HG03039 (cell line): ENCODE measurements around the gene MAEA.

Source experiments
- ATAC-seq: cut with Tn5 transposase; IDR thresholded peaks from one replicate; pipeline ENCODE4 v1.9.1; 2021; ENCODE audit warnings: mild to moderate bottlenecking, moderate library complexity; ENCODE audit not compliant: unreplicated experiment

The MAEA gene

DNA sequence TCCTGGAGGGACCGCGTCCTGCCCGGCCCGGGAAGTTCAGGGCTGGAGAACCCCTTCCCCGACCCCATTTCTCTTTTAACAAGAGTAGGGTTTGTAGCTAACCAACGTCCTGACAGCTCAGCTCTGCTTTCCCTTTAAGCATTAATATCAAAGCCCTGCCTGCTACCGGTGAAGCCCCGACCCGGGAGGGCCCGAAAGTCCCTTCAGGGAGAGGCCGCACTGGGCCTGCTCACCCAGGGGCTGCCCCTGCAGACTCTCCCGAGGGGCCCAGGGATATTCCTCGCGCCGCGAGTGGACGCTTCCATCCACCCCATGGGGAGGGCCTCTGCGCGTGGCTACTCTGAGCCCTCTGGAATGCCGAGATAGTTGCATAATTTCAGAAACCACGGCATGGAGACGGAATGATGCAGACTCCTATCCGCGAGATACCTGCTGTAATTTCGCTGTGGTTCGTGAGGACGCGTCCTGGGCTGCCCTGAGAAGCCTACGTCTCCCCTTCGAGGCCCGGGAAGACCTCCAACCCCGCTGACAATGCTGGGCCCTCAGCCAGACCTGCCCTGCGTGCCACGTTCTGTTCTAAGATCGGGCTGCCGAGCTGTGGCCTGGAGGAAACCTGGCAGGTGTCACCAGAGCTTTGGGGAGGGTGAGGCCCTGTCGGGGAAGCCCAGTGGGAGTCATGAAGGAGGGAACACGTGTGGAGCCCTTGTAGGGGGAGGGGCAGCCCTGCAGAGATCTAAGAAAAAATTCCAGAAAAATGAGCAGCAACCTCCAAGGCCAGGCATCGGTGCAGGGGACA is 39.8 kb upstream of the MAEA start:
- ATAC-seq = no peak

- ATAC-seq = no peak
These were observed 39.2 kb upstream of the MAEA start for GRCh38 chr4:1250527-1250812.

- ATAC-seq = no peak
These were observed 38.5 kb upstream of the MAEA start for GRCh38 chr4:1250921-1251772.

GRCh38 chr4:1251773-1252066 is 38.0 kb upstream of the MAEA start:
- no peak for ATAC-seq

- ATAC-seq = no peak
These were observed 36.7 kb upstream of the MAEA start for GRCh38 chr4:1252928-1253492.

DNA sequence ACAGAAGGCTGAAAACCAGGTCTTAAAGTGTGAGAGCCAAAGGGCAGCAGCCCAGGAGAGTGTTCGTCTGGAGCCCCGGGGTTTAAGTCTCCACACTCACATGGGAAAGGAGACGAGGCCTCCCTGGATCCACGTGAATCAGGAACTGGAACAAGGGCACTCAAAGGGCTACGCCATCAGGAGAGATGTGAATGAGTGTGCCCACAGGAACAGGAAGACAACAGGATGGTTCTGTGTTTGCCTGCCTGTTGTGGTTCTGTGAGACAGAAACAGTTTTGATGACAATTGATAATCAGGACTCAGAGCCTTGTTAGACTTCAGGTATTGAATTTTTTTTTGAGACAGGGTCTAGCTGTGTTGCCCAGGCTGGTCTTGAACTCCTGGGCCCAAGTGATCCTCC is 35.9 kb upstream of the MAEA start:
- ATAC-seq = no peak

GRCh38 chr4:1255151-1255550 is 34.5 kb upstream of the MAEA start:
- ATAC-seq = no peak

DNA sequence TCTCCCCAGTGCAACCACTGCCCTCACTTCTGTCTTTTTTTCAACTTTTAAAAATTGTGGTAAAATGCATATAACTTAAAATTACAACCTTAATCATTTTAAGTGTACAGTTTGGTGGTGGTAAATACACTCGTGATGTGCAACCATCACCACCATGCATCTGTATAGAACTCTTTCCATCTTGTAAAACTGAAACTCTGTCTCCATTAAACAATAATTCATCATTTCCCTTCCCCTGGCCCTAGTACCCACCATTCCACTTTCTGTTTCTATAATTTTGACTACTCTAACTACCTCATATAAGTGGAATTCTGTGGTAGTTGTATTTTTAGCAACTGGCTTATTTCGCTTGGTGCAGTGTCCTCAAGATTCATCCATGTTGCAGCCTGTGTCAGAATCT is 34.0 kb upstream of the MAEA start:
- no peak for ATAC-seq

DNA sequence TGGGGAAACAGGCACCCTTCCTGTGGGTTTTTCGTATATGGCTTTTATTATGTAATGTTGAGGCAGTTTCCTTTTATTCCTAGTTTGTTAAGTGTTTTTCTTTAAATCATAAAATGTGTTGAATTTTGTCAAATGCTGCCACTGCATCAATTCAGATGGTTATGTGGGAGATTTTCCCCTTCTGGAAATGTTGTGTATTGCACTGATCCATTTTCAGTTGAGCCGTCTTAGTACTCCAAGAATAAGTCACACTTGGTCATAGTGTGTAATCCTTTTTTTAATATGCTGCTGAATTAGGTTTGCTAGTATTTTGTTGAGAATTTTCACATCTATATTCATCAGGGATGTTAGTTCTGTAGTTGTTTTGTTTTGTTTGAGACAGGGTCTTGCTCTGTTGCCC is 31.2 kb upstream of the MAEA start:
- no peak for ATAC-seq

DNA sequence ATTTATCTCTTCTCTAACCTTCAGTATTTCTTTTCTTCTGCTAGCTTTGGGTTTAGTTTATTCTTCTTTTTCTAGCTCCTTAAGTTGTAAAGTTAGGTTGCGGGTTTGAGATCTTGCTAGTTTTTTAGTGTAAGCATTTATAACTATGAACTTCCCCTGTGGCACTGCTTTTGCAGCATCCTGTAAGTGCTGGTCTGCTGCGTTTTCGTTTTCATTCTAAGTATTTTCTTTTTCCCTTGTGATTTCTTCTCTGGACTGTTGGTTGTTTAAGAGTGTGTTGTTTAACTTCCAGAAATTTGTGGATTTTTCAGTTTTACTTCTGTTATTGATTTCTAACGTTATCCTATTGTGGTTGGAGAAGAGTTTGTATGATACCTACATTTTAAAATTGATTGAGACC is 29.7 kb upstream of the MAEA start:
- no peak for ATAC-seq

GRCh38 chr4:1260418-1261106 is 29.1 kb upstream of the MAEA start:
- ATAC-seq = no peak

GRCh38 chr4:1261107-1261928 is 28.4 kb upstream of the MAEA start:
- ATAC-seq = no peak

DNA sequence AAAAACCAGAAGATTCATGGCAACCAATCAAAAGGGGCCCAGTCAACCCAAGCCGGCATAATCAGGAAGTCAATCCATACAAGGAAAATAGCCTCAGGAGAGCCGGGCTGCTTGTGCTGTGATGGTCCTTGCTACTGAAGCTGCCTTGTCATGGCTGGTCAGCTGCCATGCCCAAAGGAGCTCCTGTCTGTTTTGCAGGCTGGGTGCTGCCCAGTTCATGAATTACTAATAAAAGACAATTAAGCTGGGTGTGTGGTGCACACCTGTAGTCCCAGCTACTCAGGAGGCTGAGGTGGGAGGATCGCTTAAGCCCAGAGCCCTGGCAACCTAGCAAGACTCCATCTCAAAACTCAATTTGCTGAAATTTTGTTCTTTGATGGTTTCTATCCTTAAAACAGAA is 24.7 kb upstream of the MAEA start:
- no peak for ATAC-seq

DNA sequence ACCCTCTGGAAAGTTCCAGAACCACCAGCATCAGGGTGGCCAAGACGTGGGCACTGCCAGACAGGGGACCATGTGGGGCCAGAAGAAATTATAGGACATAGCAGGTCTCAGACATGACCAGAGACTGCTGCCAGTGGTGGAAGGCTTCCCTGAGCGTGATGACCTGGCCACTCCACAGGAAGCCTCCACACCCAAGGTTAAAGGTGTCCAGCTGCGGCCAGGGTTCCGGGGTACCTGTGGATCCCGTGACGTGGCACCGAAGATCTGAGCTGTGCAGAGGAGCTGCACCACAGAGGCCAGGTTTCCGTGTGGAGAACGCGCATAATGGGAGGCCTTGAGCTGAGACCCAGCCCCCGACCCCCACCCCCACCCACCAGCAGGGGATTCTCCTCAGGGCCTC is 24.3 kb upstream of the MAEA start:
- no peak for ATAC-seq

DNA sequence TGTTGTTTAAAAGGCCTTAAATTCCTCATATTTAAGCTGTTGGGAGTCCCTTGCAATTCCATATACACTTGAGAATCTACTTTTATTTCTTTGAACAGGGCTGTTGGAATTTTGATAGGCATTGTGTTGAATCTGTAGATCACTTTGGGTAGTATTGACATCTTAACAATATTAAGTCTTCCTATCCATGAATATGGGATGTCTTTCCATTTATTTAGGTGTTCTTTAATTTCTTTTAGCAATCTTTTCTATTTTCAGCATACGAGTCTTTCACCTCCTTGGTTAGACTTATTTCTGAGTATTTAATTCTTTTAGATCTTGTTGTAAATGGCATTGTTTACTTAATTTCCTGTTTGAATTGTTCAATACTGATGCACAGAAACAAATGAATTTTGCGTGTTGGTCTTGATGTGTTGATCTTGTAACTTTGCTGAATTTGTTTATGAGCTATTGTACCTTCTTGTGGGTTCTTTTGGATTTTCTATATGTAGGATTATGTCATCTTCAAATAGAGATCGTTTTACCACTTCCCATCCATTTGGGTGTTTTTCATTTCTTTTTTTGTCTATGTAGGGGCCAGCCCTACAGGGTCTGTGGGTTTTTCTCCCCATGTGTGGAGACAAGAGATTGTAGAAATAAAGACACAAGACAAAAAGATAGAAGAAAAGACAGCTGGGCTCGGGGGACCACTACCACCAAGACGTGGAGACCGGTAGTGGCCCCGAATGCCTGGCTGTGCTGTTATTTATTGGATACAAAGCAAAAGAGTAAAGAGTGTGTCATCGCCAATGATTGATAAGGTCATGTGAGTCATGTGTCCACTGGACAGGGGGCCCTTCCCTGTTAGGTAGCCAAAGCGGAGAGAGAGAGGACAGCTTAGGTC is 22.6 kb upstream of the MAEA start:
- ATAC-seq = no peak

DNA sequence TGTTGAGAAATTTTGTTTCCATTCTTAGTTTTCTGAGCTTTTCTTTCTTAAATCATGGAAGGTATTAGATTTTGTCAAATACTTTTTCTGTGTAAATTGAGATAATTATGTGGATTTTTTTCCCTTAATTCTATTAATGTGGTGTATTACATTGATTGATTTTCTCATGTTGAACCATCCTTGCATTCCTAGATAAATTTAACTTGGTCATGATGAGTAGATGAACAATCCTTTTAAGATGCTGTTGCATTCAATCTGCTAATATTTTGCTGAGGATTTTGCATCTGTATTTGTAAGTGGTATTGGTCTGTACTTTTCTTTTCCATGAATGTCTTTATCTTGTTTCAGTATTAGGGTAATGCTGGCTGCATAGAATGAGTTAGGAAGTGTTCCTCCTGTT is 20.5 kb upstream of the MAEA start:
- ATAC-seq = no peak

GRCh38 chr4:1271686-1272085 is 18.0 kb upstream of the MAEA start:
- no peak for ATAC-seq

- no peak for ATAC-seq
These were observed 14.8 kb upstream of the MAEA start for GRCh38 chr4:1274871-1275270.

DNA sequence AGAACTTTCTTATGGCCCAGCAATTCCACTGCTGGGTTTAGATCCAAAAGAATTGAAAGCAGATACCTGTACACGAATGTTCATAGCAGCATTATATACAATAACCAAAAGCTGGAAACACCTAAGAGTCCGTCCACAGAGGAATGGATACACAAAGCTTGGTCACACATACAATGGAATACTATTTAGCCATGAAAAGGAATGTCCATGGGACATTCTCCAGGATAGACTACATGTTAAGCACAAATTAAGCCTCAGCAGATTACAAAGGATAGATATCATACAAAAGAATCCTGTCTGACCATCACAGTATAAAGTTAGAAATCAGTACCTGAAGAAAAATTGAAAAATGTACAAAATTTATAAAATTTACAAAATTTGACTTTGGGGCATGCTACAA is 12.7 kb upstream of the MAEA start:
- ATAC-seq = no peak
